Stimulated activated CD4-positive, alpha-beta T cell treated with anti-CD3 and anti-CD28 coated beads, TNF-alpha, amount 100 ng/mL, for 1 hour (primary cell): ENCODE results near the gene CDON.
"Not testable (repeated sequence)": the region's sequence is repeated elsewhere in the genome, so short reads cannot be mapped to it uniquely, and the experiment has no call there.

ENCODE experiments used
- DNase-seq, 3 donors: peaks; one replicate each; pipeline ENCODE4 v3.0.0-alpha.2; 2020; ENCODE audit warnings: low read depth in 3 of 3, low spot score in 1 of 3

Gene CDON

GRCh38 chr11:126049159-126049558, 13.5 kb downstream of the CDON start:
- no peak for DNase-seq

GRCh38 chr11:126048197-126048596, 14.5 kb downstream of the CDON start:
- no peak for DNase-seq

GRCh38 chr11:126046570-126047195, 16.0 kb downstream of the CDON start:
- no peak for DNase-seq

GRCh38 chr11:126039485-126040271, 23.0 kb downstream of the CDON start:
- no peak for DNase-seq

GRCh38 chr11:126035718-126036117, 26.9 kb downstream of the CDON start:
- DNase-seq = no peak

GRCh38 chr11:126034933-126035425, 27.7 kb downstream of the CDON start:
- DNase-seq = no peak

GRCh38 chr11:126034039-126034932, 28.4 kb downstream of the CDON start:
- no peak for DNase-seq

GRCh38 chr11:126032375-126032774, 30.3 kb downstream of the CDON start:
- DNase-seq = no peak

GRCh38 chr11:126029805-126030204, 32.9 kb downstream of the CDON start:
- DNase-seq = no peak

GRCh38 chr11:126029237-126029636, 33.4 kb downstream of the CDON start:
- DNase-seq = no peak

- DNase-seq = not testable (repeated sequence)
These were observed 34.1 kb downstream of the CDON start for GRCh38 chr11:126028534-126028933.

- DNase-seq = no peak
These were observed 36.1 kb downstream of the CDON start for GRCh38 chr11:126026579-126026978.

GRCh38 chr11:126025822-126026221, 36.8 kb downstream of the CDON start:
- no peak for DNase-seq

- no peak for DNase-seq
These were observed 38.5 kb downstream of the CDON start for GRCh38 chr11:126024123-126024522.

- DNase-seq = no peak
These were observed 49.8 kb downstream of the CDON start for GRCh38 chr11:126012852-126013251.

GRCh38 chr11:126011754-126012153, 50.9 kb downstream of the CDON start:
- DNase-seq = no peak

- no peak for DNase-seq
These were observed 51.4 kb downstream of the CDON start for GRCh38 chr11:126011265-126011664.

- DNase-seq = no peak
These were observed 53.7 kb downstream of the CDON start for GRCh38 chr11:126008956-126009355.

- DNase-seq = no peak
These were observed 55.4 kb downstream of the CDON start for GRCh38 chr11:126007238-126007637.

GRCh38 chr11:126006068-126006467, 56.6 kb downstream of the CDON start:
- no peak for DNase-seq

GRCh38 chr11:126002181-126002580, 60.5 kb downstream of the CDON start:
- DNase-seq = no peak
